HuH-7.5 (cell line): ENCODE data around the gene C1QTNF2.
A peak's percentile ranks its signal among the peaks of the same experiment; 100 is the strongest.

ENCODE experiments used
- DNase-seq: peaks from one replicate; pipeline ENCODE4 v3.0.0; 2011; ENCODE audit warnings: low spot score

The C1QTNF2 gene

DNA sequence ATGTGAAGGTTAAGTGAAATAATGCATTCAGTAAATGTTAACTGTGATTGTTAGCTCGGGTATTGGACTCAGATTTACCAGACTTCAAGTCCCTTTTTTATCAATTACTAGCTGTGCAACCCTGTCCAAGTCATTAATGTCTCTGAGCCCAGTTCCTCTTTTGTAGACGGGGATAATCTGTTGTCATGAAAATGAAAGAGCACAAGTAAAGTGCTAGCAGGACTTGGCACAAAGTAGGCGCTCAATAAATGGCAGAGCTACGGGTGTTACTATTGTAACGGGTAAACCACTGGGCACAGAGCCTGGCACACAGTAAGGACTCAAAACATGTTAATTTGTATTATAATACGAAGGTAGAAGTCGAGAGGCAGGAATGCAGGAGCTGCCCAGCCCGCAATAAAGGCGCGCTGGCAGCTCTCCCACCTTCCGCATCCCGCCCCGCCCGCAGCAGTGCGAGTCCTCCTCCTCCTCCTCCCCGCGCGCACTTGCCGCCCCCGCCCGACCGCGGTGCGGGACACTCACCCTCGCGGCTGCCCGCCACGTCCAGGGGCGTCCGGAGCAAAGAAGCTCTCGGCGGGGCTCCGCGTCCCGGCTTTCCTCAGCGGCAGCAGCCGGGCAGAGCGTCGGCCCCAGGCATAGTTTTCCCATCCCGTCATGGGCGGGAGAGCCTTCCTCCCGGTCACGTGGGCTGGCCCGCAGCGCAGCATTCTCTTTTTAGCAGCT, at the start of gene C1QTNF2:
Gene C1QTNF2, minus strand, starts transcription at position 637 of the 723 bp plus-strand sequence. CDS start 15,615 bp downstream, outside the sequence.
- DNase-seq = no peak

DNA sequence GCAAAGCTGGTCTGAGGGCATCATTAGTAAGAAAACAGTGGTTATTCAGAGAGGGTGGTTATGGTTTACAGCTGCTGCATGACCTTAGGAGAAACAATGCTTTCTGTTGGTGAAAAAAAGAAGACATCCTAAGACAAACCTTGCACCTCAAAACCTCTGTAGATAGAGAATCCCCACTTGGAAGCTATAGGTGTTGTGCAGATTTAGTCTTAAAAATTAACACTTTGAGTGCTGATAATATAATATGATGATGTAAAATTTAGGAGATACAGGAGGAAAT, 49.8 kb upstream of the C1QTNF2 start:
- no peak for DNase-seq

DNA sequence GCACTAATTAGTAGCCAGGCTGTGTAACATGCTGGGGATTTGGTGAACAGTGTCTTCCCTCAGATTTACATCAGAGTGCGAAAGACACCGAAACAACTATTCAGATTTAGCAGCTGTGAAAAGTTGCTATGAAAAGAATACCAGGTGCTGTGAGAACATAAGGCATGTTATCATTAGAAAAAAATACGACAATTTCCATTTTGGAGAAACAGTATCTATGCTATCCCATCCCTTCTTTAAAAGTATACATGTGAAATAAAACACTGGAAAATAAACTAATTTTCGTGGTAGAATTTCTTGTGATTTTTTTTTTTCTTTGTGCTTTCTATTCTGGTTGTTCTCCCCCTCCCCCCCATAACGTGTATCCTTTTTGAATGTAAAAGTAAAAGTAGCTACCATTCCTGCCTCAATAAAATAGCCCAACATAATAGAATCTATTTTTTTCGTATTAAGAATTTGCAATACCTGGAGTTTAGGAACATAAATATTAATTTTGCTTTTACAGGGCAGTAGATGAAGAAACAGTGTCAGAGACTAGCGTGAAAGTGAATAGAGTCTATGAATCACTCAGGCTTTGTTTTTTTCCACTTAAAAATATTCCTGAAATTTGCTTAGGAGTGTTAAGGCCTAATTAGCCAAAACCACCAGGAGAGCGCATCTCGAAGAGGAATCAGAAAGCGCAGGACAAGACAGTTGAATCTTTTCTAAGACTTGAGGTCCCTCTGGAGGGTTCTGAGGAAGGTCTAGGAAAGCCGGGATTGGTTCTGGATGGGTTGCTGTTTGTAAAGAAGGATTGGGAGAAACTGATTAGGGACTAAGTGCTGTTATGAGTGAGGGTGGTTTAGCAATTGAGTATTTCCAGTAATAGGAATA, 49.3 kb upstream of the C1QTNF2 start:
- DNase-seq = no peak

GRCh38 chr5:160418561-160419457, 48.4 kb upstream of the C1QTNF2 start, which contains the start of gene SLU7:
SLU7 (minus strand) TSS chr5:160419081; CDS start chr5:160415294, 3,787 bp downstream.
- DNase-seq = peak; percentile 75

GRCh38 chr5:160399402-160400353, 29.3 kb upstream of the C1QTNF2 start, which contains the start of gene FAM200C:
FAM200C (minus strand) TSS chr5:160400054; CDS start chr5:160395490, 4,564 bp downstream.
- peak; percentile 91 for DNase-seq

DNA sequence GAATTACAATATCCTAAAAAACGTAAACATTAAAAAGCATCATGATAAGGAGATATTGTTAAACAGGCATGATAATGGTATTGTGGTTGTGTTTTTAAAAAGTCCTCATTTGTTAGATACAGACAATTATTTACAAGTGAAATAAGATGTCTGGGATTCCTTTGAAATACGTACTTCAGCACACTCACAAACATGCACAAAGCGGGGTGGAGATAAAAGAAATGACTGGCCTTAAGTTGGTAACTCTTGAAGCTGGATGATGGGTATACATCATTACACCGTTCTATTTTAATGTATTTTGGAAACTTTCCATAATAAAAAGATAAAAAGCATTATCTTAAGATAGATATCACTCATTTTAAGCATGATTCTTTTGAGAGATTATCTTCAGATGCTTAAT, 28.4 kb upstream of the C1QTNF2 start:
- no peak for DNase-seq

DNA sequence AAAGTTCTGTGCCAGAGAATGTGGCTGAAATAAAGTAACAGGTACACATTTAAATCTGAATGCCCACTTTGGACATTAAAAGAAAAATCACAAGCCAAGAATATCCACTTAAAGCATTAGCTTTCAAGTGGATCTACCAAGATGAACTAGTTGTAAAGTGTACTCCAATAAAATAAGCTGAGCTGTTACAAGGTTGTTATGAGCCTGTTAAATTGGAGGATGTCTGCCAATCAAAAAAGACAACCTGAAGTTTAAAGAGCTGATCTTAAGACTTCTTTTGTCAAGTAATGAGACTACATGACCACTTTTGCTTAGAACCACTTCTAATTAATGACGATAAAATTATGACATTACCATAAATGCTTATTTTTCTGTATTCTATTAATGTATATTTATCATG, 27.1 kb upstream of the C1QTNF2 start:
- no peak for DNase-seq

DNA sequence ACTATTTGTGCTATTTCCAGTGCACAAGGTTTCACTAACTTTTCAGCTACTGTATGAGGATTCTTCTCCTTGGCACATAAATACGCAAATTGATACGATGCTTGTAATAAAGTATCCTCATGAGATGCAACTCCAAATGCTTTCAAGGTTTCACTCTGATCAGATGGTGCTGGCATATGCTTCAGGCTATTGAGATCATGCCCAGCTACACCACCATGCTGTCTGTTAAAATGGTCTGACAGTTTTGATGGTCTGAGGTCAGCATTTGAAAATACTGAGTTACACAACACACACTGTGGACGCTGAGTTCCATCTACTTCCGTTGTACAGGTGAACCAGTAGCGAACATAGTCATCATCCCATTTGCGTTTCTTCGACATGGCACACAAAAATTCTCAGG, 24.7 kb upstream of the C1QTNF2 start:
- no peak for DNase-seq

- no peak for DNase-seq
These were observed 20.6 kb upstream of the C1QTNF2 start for GRCh38 chr5:160390787-160391696.

DNA sequence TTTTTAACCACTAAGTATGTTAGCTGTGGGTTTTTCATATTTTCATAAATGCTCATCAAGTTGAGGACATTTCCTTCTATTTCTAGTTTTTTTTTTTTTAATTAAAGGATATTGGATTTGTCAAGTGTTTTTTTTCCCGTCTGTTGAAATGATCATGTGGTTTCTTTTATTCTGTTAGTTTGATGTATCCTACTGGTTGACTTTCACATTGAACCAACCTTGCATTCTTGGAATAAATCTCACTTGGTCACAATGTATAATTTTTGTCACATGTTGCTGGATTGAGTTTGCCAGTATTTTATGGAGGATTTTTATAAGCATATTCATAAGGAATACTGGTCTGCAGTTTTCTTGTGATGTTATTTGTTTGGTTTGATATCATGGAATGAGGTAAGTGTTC, 17.0 kb upstream of the C1QTNF2 start:
- no peak for DNase-seq

- DNase-seq = no peak
These were observed 15.1 kb upstream of the C1QTNF2 start for GRCh38 chr5:160385496-160385895.

- DNase-seq = no peak
These were observed 14.3 kb upstream of the C1QTNF2 start for GRCh38 chr5:160384681-160385080.

- DNase-seq = no peak
These were observed 11.9 kb upstream of the C1QTNF2 start for GRCh38 chr5:160382346-160382745.

GRCh38 chr5:160380041-160380440, 9.6 kb upstream of the C1QTNF2 start:
- no peak for DNase-seq

- DNase-seq = no peak
These were observed 9.1 kb upstream of the C1QTNF2 start for GRCh38 chr5:160379511-160379910.

DNA sequence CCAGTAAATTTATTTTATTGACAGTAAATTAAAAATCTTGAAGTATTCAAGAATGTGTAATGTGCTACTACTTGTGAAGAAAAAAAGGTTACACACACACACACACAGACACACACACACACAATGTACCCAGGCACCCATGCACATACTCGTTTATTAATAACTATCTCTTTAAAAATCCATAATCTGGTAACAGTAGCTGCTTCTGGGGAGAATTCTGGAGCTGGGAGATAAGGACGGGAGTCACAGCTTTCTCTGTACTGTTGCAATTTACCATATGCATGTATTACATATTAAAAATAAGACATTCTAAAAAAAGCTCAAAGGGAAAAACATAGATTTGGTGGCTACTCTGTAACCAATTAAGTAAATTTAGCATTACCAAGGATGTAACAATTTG, 7.9 kb upstream of the C1QTNF2 start:
- no peak for DNase-seq

GRCh38 chr5:160377651-160378050, 7.2 kb upstream of the C1QTNF2 start:
- no peak for DNase-seq

- no peak for DNase-seq
These were observed 6.0 kb upstream of the C1QTNF2 start for GRCh38 chr5:160376416-160376815.

DNA sequence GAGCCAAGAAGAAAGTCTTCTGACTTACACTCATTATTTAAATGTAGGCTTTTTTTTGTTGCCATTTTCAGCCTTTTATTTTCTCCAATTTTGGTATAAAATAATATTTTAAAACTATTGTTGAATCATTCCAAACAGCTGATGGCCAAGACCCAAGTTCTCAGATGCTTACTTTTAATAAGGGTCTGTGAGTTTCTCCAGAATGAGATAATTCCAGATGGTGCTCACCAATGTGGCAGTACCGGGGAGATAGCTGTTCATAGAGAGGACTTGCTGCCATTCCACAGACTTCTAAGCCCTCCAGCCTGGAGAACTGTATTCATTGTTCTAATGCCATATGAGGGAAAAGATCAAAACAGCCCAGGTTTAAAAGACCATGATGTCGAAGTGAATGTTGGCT, 5.3 kb upstream of the C1QTNF2 start:
- no peak for DNase-seq

- no peak for DNase-seq
These were observed 4.7 kb upstream of the C1QTNF2 start for GRCh38 chr5:160375166-160375565.
